ENCODE results near the gene CETN3.

- TF ChIP-seq EZH2 (IDR thresholded peaks at IDR 0.05; ENCODE audit: borderline replicate concordance, low read length) (no peak), CTCF (conservative IDR thresholded peaks at IDR 0.05 in 1 of 2, IDR thresholded peaks at IDR 0.05 in 1 of 2; ENCODE audit: extremely low read depth in 1 of 2, insufficient read depth in 1 of 2, low read depth in 1 of 2, low read length in 2 of 2) (no peak)
Measured at GRCh38 chr5:90381213-90381929, 28.2 kb downstream of the CETN3 start.
